Measurements from ENCODE around the gene PAIP2. TPM values are rescaled to one million over a fixed set of nuclear protein-coding genes. Genes with fewer than 3 reads are reported as not detected.
"Not testable (repeated sequence)": the region's sequence is repeated elsewhere in the genome, so short reads cannot be mapped to it uniquely, and the experiment has no call there.

The PAIP2 gene
- total RNA-seq, 1 experiment from 2014 or later: 95.0 TPM

DNA sequence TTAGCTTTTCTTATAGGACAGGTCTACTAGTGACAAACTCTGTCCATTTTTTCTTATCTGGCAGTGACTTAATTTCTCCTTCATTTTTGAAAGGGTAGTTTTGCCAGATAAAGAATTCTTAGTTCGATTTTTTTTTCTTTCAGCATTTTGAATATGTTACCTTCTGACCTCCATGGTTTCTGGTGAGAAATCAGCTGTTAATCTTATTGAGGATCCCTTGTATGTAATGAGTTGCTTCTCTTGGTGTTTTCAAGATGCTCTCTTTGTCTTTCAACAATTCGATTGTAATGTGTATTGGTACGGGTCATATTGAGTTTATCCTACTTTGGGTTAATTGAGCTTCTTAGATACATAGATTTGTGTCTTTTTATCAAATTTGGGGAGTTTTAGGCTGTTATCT, 12.5 kb downstream of the PAIP2 start:
- Histone ChIP-seq H3K4me3 (ENCODE audit: low read depth, low read length, poor library complexity, severe bottlenecking) (no peak overlapping the region), H3K27me3 (replicated peaks; ENCODE audit: insufficient read depth, low read depth, low read length, poor library complexity) (no peaks in the 10 kb centered on the region), H3K36me3 (ENCODE audit: insufficient read depth, low read length, poor library complexity, severe bottlenecking) (peaks cover 27% of the 10 kb centered on the region), H3K9me3 (ENCODE audit: low read depth, low read length, poor library complexity, severe bottlenecking) (peaks cover 4% of the 10 kb centered on the region), H3K4me1 (ENCODE audit: insufficient read depth, low read length, poor library complexity, severe bottlenecking) (no peaks in the 10 kb centered on the region), H3K27ac (ENCODE audit: low read depth, low read length, poor library complexity, severe bottlenecking) (no peak overlapping the region)
- DNase-seq (ENCODE audit: low spot score): no peak
- BruUV-seq (replicated peaks): no TSS peak
- CTCF ChIA-PET: no interaction called here
- no peak for TF ChIP-seq EZH2 (IDR thresholded peaks at IDR 0.05; ENCODE audit: borderline replicate concordance, low read depth, low read length, poor library complexity, severe bottlenecking)
- TF ChIP-seq, protein P1, sequence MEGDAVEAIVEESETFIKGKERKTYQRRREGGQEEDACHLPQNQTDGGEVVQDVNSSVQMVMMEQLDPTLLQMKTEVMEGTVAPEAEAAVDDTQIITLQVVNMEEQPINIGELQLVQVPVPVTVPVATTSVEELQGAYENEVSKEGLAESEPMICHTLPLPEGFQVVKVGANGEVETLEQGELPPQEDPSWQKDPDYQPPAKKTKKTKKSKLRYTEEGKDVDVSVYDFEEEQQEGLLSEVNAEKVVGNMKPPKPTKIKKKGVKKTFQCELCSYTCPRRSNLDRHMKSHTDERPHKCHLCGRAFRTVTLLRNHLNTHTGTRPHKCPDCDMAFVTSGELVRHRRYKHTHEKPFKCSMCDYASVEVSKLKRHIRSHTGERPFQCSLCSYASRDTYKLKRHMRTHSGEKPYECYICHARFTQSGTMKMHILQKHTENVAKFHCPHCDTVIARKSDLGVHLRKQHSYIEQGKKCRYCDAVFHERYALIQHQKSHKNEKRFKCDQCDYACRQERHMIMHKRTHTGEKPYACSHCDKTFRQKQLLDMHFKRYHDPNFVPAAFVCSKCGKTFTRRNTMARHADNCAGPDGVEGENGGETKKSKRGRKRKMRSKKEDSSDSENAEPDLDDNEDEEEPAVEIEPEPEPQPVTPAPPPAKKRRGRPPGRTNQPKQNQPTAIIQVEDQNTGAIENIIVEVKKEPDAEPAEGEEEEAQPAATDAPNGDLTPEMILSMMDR (conservative IDR thresholded peaks at IDR 0.05; ENCODE audit: low read depth, low read length): no peak
- intact Hi-C loops (cut with micrococcal nuclease; ENCODE audit: unreplicated experiment): no loop called here
- POLR2A ChIA-PET (ENCODE audit: low non-redundant PET): no interaction called here

DNA sequence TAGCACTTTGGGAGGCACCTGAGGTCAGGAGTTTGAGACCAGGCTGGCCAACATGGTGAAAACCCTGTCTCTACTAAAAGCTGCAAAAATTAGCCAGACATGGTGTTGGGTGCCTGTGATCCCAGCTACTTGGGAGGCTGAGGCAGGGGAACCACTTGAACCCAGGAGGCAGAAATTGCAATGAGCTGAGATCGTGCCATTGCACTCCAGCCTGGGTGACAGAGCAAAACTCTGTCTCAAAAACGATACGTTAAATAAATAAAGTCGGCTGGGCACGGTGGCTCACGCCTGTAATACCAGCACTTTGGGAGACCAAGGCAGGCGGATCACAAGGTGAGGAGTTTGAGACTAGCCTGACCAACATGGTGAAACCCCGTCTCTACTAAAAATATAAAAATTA, 14.2 kb downstream of the PAIP2 start:
- H3K4me1 ChIP-seq (ENCODE audit: insufficient read depth, low read length, poor library complexity, severe bottlenecking); CTCF ChIA-PET; H3K4me3 ChIP-seq (ENCODE audit: low read depth, low read length, poor library complexity, severe bottlenecking); BruUV-seq (replicated peaks); H3K27ac ChIP-seq (ENCODE audit: low read depth, low read length, poor library complexity, severe bottlenecking); H3K27me3 ChIP-seq (replicated peaks; ENCODE audit: insufficient read depth, low read depth, low read length, poor library complexity); DNase-seq (ENCODE audit: low spot score); intact Hi-C loops (cut with micrococcal nuclease; ENCODE audit: unreplicated experiment); H3K9me3 ChIP-seq (ENCODE audit: low read depth, low read length, poor library complexity, severe bottlenecking); POLR2A ChIA-PET (ENCODE audit: low non-redundant PET): not testable (repeated sequence)
- H3K36me3 ChIP-seq (ENCODE audit: insufficient read depth, low read length, poor library complexity, severe bottlenecking): peaks cover 27% of the 10 kb centered on the region

DNA sequence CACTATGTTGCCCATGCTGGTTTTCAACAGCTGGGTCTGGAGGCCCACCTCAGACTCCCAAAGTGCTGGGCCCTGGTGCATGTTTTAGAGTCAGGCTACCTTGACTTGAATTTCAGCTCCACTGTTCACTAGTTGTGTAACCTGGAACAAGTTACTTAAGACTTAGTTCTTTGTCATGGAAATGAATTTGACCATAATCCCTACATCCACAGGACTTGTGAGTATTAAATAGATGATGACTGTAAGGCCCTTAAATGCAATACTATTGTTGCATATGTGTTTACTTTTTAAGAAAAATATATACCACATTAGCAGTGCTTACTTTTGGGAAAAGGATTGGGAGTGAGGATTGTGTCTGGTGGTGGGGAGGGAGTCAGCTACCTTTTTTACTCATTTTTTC, 16.4 kb downstream of the PAIP2 start:
- intact Hi-C loops (cut with micrococcal nuclease; ENCODE audit: unreplicated experiment): no loop called here
- CTCF ChIA-PET: interaction anchor here (0.7 kb wide), 1 partner anchor 64 kb away, joined by 9 read pairs; no protein-coding TSS in a partner anchor
- POLR2A ChIA-PET (ENCODE audit: low non-redundant PET): interaction anchor here (0.6 kb wide), 1 partner anchor 65 kb away, joined by 3 read pairs; the partner anchor contains the start of gene MATR3

DNA sequence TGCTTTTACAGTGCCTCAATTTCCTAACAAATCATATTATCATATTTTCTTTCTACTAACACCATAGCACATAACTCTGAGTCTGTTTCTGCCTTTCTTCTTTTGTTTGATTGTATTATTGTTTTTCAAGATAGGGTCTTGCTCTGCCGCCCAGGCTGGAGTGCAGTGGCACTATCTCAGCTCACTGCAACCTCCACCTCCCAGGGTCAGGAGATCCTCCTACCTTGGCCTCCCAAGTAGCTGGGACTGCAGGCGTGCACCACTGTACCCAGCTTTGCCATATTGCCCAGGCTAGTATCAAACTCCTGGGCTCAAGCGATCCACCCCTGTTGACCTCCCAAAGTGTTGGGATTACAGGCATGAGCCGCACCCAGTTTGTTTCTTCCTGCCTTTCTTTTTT, 18.7 kb downstream of the PAIP2 start:
- Histone ChIP-seq H3K36me3 (ENCODE audit: insufficient read depth, low read length, poor library complexity, severe bottlenecking) (peaks cover 28% of the 10 kb centered on the region), H3K4me1 (ENCODE audit: insufficient read depth, low read length, poor library complexity, severe bottlenecking) (no peaks in the 10 kb centered on the region), H3K27me3 (replicated peaks; ENCODE audit: insufficient read depth, low read depth, low read length, poor library complexity) (no peaks in the 10 kb centered on the region), H3K9me3 (ENCODE audit: low read depth, low read length, poor library complexity, severe bottlenecking) (no peaks in the 10 kb centered on the region), H3K4me3 (ENCODE audit: low read depth, low read length, poor library complexity, severe bottlenecking) (no peak overlapping the region), H3K27ac (ENCODE audit: low read depth, low read length, poor library complexity, severe bottlenecking) (no peak overlapping the region)
- BruUV-seq (replicated peaks): no TSS peak
- no peak for DNase-seq (ENCODE audit: low spot score)
- TF ChIP-seq, protein P1 (conservative IDR thresholded peaks at IDR 0.05; ENCODE audit: low read depth, low read length): no peak
- TF ChIP-seq EZH2 (IDR thresholded peaks at IDR 0.05; ENCODE audit: borderline replicate concordance, low read depth, low read length, poor library complexity, severe bottlenecking): no peak
- CTCF ChIA-PET: interaction anchor here (0.5 to 0.7 kb wide), 2 partner anchors 512 to 1234 kb away, joined by 4 to 10 read pairs; no protein-coding TSS in a partner anchor
- POLR2A ChIA-PET (ENCODE audit: low non-redundant PET): no interaction called here
- intact Hi-C loops (cut with micrococcal nuclease; ENCODE audit: unreplicated experiment): no loop called here

More for the DNA sequence above, 16.4 kb downstream of the PAIP2 start:
- Histone ChIP-seq H3K27ac (ENCODE audit: low read depth, low read length, poor library complexity, severe bottlenecking) (no peak overlapping the region), H3K4me1 (ENCODE audit: insufficient read depth, low read length, poor library complexity, severe bottlenecking) (no peaks in the 10 kb centered on the region), H3K27me3 (replicated peaks; ENCODE audit: insufficient read depth, low read depth, low read length, poor library complexity) (no peaks in the 10 kb centered on the region), H3K4me3 (ENCODE audit: low read depth, low read length, poor library complexity, severe bottlenecking) (no peak overlapping the region), H3K9me3 (ENCODE audit: low read depth, low read length, poor library complexity, severe bottlenecking) (peaks cover 4% of the 10 kb centered on the region), H3K36me3 (ENCODE audit: insufficient read depth, low read length, poor library complexity, severe bottlenecking) (peaks cover 21% of the 10 kb centered on the region)
- no TSS peak for BruUV-seq (replicated peaks)
- DNase-seq (ENCODE audit: low spot score): no peak
- TF ChIP-seq, protein P1 (conservative IDR thresholded peaks at IDR 0.05; ENCODE audit: low read depth, low read length): no peak
- no peak for TF ChIP-seq EZH2 (IDR thresholded peaks at IDR 0.05; ENCODE audit: borderline replicate concordance, low read depth, low read length, poor library complexity, severe bottlenecking)

Measured in A673 (cell line).